DND-41 (cell line): Measurements from ENCODE around the gene RASSF7.
A peak's percentile ranks its signal among the peaks of the same experiment; 100 is the strongest.

Source experiments
- ATAC-seq: fragments of 200-7000 bp; cut with Tn5 transposase; 3 replicates; pipeline ENCODE4 v1.9.1; 2021; ENCODE audit warnings: low read depth; ENCODE audit not compliant: insufficient read depth
- DNase-seq: peaks from one replicate; pipeline ENCODE4 v3.0.0-alpha.2; 2020
- H2AFZ ChIP-seq: 2 replicates; pipeline ENCODE4 v1.6.0; 2012; ENCODE audit warnings: low read depth, low read length
- H3K27ac ChIP-seq: 2 replicates; pipeline ENCODE4 v1.5.1; 2012; ENCODE audit warnings: low read length, inconsistent platforms
- H3K27me3 ChIP-seq: fragments of 200-600 bp; sonication (generic); 2 replicates; pipeline ENCODE4 v1.6.0; 2012; ENCODE audit warnings: low read length, mild to moderate bottlenecking, inconsistent platforms; ENCODE audit not compliant: insufficient read depth, poor library complexity
- H3K36me3 ChIP-seq: 2 replicates; pipeline ENCODE4 v1.5.1; 2012; ENCODE audit warnings: low read length, inconsistent platforms; ENCODE audit not compliant: insufficient read depth
- H3K4me1 ChIP-seq: 2 replicates; pipeline ENCODE4 v1.5.1; 2012; ENCODE audit warnings: mild to moderate bottlenecking, low read length; ENCODE audit not compliant: insufficient read depth
- H3K4me2 ChIP-seq: 2 replicates; pipeline ENCODE4 v1.6.0; 2012; ENCODE audit warnings: mild to moderate bottlenecking, moderate library complexity, low read length, inconsistent platforms; ENCODE audit not compliant: insufficient read depth
- H3K4me3 ChIP-seq, 2 experiments: fragments of 200-600 bp in 1 of 2; shearing (Covaris generic) in 1 of 2; 2 replicates each; pipeline ENCODE4 v1.5.1; 2012 to 2016; ENCODE audit warnings: inconsistent platforms in 2 of 2, low read length in 2 of 2, mild to moderate bottlenecking in 2 of 2, low read depth in 1 of 2, moderate library complexity in 1 of 2
- H3K79me2 ChIP-seq: 2 replicates; pipeline ENCODE4 v1.6.0; 2012; ENCODE audit warnings: low read length, inconsistent platforms; ENCODE audit not compliant: insufficient read depth
- H3K9ac ChIP-seq: 2 replicates; pipeline ENCODE4 v1.6.0; 2012; ENCODE audit warnings: low read depth, mild to moderate bottlenecking, inconsistent platforms, low read length, moderate library complexity
- H3K9me3 ChIP-seq: 2 replicates; pipeline ENCODE4 v1.5.1; 2012; ENCODE audit warnings: low read length, moderate library complexity, mild to moderate bottlenecking, inconsistent platforms; ENCODE audit not compliant: insufficient read depth, severe bottlenecking
- H4K20me1 ChIP-seq: 2 replicates; pipeline ENCODE4 v1.6.0; 2012; ENCODE audit warnings: low read length; ENCODE audit not compliant: insufficient read depth
- EZH2 ChIP-seq: IDR thresholded peaks from 3 replicates; pipeline ENCODE4 v1.6.1; 2012; ENCODE audit warnings: borderline replicate concordance, low read depth, mild to moderate bottlenecking, moderate library complexity, low read length, inconsistent platforms; ENCODE audit not compliant: severe bottlenecking
- TF ChIP-seq, protein P1 (sequence below): IDR thresholded peaks from 2 replicates; pipeline ENCODE4 v1.5.1; 2012; ENCODE audit warnings: borderline replicate concordance, low read length, moderate library complexity, mild to moderate bottlenecking; ENCODE audit not compliant: poor library complexity, severe bottlenecking; ENCODE audit errors: extremely low read depth

RASSF7 gene

DNA sequence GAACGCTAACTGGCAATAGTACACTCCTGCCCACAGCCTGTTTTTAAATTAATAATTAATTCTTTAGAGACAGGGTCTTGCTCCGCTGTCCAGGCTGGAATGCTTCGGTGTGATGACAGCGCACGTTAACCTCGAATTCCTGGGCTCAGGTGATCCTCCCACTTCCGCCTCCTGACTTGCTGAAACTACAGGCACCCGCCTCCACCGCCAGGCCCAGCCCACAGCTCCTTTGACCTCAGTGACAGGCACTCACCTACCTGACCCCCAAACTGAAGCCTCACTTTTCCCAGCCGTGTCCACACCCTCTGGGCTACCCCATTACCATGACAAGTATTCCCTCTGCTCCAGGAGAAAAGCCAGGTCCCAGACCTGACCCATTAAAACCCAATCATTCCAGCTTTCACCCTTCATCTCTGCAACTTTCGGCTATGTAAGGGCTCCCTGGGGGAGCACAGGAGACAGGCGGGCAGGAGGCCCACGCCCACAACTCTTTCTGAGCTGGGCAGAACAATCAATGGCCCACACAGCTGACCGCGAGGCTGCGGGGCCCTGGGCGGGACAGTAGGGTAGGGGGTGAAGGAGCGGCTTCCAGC lies 962 bp upstream of the RASSF7 start:
- H3K4me3 ChIP-seq = peak overlapping the region; percentile 39 to 86; a peak in 3 of 4 replicates

DNA sequence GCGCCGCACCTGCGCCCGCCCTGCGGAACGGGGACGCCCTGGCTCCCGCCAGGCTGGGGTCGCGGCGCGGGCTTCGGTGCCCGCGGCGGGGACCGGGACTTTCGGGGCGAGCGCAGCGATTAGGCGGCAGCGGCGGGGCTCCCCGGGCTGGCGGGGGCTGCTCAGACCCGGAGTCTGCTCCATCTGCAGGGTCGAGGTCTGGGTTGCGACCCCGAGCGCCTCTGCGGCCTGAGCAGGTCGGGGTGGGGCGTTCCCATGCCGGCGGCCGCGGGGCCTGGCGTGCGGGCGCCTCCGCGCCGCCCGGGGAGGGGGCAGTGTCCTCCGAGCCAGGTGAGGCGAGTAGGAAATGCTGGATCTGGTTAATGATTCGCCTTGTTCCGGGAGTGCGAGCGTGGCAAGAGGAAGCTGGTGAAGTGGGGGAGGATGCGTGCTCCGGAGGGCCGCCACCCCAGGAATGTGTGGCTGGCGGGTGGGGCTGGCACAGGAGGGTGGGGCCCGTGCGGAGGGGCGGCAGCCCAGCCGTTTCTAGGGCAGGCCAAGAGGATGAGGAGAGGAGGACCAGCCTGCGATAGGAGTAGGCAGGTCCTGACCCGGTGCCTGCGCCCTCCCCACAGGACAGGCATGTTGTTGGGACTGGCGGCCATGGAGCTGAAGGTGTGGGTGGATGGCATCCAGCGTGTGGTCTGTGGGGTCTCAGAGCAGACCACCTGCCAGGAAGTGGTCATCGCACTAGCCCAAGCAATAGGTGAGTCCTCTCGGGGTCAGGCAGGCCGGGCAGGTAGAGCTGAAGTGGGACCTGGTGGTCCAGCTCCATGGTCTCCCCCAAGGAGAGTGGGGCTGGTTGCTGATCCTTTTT lies 606 bp downstream of the RASSF7 start:
- H3K27ac ChIP-seq = peak overlapping the region; percentile 44; the same call in 1 of the 2 replicates
- H3K27me3 ChIP-seq = no peaks in the 10 kb centered on the region

More for the DNA sequence above, 962 bp upstream of the RASSF7 start:
- no peaks in the 10 kb centered on the region for H3K27me3 ChIP-seq
- H3K79me2 ChIP-seq = peaks cover 8% of the 10 kb centered on the region
- ATAC-seq (no peak), DNase-seq (no peak)
- H3K9me3 ChIP-seq = no peaks in the 10 kb centered on the region
- peaks cover 37% of the 10 kb centered on the region for H3K4me1 ChIP-seq
- peak overlapping the region; percentile 98 for H3K4me2 ChIP-seq
- H2AFZ ChIP-seq = peak overlapping the region; percentile 83
- peak overlapping the region; percentile 76; the same call in 1 of the 2 replicates for H3K27ac ChIP-seq
- peaks cover 29% of the 10 kb centered on the region for H4K20me1 ChIP-seq
- peak overlapping the region; percentile 82 for H3K9ac ChIP-seq
- peaks cover 19% of the 10 kb centered on the region for H3K36me3 ChIP-seq
- TF ChIP-seq, protein P1, sequence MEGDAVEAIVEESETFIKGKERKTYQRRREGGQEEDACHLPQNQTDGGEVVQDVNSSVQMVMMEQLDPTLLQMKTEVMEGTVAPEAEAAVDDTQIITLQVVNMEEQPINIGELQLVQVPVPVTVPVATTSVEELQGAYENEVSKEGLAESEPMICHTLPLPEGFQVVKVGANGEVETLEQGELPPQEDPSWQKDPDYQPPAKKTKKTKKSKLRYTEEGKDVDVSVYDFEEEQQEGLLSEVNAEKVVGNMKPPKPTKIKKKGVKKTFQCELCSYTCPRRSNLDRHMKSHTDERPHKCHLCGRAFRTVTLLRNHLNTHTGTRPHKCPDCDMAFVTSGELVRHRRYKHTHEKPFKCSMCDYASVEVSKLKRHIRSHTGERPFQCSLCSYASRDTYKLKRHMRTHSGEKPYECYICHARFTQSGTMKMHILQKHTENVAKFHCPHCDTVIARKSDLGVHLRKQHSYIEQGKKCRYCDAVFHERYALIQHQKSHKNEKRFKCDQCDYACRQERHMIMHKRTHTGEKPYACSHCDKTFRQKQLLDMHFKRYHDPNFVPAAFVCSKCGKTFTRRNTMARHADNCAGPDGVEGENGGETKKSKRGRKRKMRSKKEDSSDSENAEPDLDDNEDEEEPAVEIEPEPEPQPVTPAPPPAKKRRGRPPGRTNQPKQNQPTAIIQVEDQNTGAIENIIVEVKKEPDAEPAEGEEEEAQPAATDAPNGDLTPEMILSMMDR = no peak
- TF ChIP-seq EZH2 = no peak

DNA sequence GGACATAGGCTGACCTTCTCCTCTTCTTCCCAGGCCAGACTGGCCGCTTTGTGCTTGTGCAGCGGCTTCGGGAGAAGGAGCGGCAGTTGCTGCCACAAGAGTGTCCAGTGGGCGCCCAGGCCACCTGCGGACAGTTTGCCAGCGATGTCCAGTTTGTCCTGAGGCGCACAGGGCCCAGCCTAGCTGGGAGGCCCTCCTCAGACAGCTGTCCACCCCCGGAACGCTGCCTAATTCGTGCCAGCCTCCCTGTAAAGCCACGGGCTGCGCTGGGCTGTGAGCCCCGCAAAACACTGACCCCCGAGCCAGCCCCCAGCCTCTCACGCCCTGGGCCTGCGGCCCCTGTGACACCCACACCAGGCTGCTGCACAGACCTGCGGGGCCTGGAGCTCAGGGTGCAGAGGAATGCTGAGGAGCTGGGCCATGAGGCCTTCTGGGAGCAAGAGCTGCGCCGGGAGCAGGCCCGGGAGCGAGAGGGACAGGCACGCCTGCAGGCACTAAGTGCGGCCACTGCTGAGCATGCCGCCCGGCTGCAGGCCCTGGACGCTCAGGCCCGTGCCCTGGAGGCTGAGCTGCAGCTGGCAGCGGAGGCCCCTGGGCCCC lies 1.4 kb downstream of the RASSF7 start:
- Histone ChIP-seq H3K4me3 (peak overlapping the region in 1 of 2 experiments; percentile 86; a peak in 2 of 4 replicates), H2AFZ (no peak overlapping the region), H3K4me2 (peak overlapping the region; percentile 89), H3K4me1 (peaks cover 38% of the 10 kb centered on the region), H3K36me3 (peaks cover 33% of the 10 kb centered on the region), H3K27ac (no peak overlapping the region), H3K27me3 (no peaks in the 10 kb centered on the region), H3K9me3 (no peaks in the 10 kb centered on the region), H4K20me1 (peaks cover 39% of the 10 kb centered on the region), H3K9ac (peak overlapping the region; percentile 82; the same call in 1 of the 2 replicates), H3K79me2 (peaks cover 12% of the 10 kb centered on the region)
- no peak for TF ChIP-seq EZH2
- TF ChIP-seq, protein P1 = no peak
- DNase-seq (no peak), ATAC-seq (no peak)

More for the DNA sequence above, 606 bp downstream of the RASSF7 start:
- Histone ChIP-seq H3K4me3 (peak overlapping the region; percentile 86 to 95), H2AFZ (peak overlapping the region; percentile 64), H3K79me2 (peaks cover 8% of the 10 kb centered on the region), H3K9me3 (no peaks in the 10 kb centered on the region), H3K9ac (peak overlapping the region; percentile 82), H3K36me3 (peaks cover 26% of the 10 kb centered on the region), H3K4me1 (peaks cover 30% of the 10 kb centered on the region), H4K20me1 (peaks cover 36% of the 10 kb centered on the region), H3K4me2 (peak overlapping the region; percentile 89)
- TF ChIP-seq, protein P1 = no peak
- no peak for TF ChIP-seq EZH2
- ATAC-seq (peak; percentile 28), DNase-seq (peak; percentile 41)
